HG03439 (cell line): ENCODE measurements around the gene ULK3.

Experiments used
- ATAC-seq: cut with Tn5 transposase; IDR thresholded peaks from one replicate; pipeline ENCODE4 v1.9.1; 2021; ENCODE audit warnings: mild to moderate bottlenecking, moderate library complexity; ENCODE audit not compliant: unreplicated experiment

The ULK3 gene

GRCh38 chr15:74799856-74800558, 42.9 kb downstream of the ULK3 start:
- ATAC-seq: peak; percentile 66

GRCh38 chr15:74799255-74799855, 43.6 kb downstream of the ULK3 start:
- ATAC-seq: no peak

DNA sequence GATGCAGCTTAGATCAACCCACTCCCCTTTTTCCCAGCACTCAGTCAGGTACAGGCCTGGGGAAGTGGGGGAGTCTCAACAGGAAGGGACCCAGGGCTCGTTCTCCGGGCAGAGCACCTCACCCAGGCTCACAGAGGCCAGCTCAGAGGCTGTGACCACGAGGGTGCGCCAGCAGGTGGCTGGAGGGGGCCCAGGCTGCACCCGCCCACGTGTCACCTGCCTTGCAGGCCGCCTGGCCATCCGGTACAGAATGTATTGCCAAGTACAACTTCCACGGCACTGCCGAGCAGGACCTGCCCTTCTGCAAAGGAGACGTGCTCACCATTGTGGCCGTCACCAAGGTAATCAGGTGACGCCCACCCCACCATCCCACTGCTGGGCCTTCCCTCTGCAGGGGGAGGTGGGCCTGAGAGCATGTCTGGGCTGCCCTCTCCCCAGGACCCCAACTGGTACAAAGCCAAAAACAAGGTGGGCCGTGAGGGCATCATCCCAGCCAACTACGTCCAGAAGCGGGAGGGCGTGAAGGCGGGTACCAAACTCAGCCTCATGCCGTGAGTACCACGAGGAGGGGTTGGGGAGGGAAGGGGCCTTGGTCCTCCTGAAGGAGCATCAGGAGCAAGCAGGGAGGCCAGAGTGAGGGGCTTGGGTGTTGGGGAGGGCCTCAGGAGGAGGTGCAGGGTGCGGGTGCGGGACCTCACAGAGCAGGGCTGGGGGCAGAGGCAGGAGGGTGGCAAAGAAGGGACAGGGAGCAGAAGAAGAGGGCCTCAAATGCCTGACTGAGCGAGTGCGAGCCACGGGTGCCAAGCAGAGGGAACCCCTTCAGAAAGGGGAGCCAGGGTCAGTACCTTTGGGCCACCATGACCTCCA, 44.3 kb downstream of the ULK3 start:
- ATAC-seq: peak; percentile 33

DNA sequence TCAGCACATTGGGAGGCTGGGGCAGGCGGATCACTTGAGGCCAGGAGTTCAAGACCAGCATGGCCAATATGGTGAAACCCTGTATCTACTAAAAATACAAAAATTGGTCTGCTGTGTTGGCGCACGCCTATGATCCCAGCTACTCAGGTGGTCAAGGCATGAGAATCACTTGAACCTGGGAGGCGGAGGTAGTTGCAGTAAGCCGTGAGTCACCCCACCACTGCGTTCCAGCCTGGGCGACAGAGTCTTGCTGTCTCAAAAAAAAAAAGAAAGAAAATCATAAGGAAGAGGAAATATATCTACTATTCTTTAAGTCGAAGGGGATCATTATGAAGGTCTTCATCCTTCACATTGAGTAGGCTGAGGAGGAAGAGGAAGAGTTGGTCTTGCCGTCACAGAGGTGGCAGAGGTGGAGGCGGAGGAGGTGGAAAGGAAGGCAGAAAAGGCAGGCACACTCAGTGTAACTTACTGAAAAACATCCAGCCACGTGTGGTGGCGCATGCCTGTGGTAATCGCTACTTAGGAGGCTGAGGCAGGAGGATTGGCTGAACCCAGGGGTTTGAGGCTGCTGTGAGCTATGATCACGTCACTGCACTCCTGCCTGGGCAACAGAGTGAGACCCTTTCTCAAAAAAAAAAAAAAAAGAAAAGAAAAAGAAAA, 46.9 kb downstream of the ULK3 start:
- no peak for ATAC-seq

- no peak for ATAC-seq
Measured at GRCh38 chr15:74794970-74795349, 48.0 kb downstream of the ULK3 start.

- ATAC-seq: no peak
Measured at GRCh38 chr15:74794248-74794969, 48.5 kb downstream of the ULK3 start.

- ATAC-seq: no peak
Measured at GRCh38 chr15:74793135-74794028, 49.6 kb downstream of the ULK3 start.

GRCh38 chr15:74792227-74793016, 50.5 kb downstream of the ULK3 start:
- ATAC-seq: no peak

- ATAC-seq: no peak
Measured at GRCh38 chr15:74791667-74792066, 51.3 kb downstream of the ULK3 start.

GRCh38 chr15:74791007-74791406, 51.9 kb downstream of the ULK3 start:
- no peak for ATAC-seq

DNA sequence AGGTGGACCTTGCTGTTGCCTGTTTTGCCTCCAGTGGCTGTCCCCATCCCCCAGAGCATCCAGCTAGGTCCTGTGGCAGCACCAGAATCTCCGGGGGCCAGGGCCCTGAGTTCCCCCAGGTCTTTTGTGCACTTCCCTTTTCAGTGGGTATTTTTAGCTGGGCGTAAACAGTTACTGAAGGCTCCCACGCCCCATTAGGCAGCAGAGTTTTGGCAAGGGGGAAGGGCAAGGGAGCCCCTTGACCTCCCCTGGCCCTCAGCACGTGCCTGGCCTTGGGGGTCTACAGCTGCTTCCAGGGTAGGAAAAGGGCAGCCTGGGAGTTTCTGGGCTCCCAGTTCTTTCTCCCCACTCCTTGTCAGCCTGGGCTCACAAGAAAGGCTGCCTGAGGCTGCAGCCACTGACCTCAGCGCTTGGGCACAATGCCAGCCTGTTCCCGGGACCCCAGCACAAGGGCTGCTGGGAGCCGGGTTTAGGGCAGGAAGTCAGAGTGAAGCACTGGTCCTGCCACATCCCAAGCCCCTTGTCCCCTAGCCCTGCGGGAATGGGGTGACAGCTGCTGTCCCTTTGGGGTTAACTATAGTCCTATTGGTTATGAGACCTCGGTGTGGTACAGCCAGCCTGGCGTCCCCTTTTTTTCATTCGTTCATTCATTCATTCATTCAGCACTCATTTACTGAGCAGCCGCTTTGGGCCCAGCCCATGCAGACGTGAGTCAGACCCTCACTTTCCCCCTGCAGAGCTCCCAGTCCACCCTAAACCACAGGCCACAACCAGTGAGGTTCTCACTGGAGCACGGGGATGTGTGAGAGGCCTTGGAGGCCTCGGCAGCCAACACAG, 52.7 kb downstream of the ULK3 start:
- ATAC-seq: no peak

GRCh38 chr15:74789741-74790079, 53.2 kb downstream of the ULK3 start:
- ATAC-seq: no peak

DNA sequence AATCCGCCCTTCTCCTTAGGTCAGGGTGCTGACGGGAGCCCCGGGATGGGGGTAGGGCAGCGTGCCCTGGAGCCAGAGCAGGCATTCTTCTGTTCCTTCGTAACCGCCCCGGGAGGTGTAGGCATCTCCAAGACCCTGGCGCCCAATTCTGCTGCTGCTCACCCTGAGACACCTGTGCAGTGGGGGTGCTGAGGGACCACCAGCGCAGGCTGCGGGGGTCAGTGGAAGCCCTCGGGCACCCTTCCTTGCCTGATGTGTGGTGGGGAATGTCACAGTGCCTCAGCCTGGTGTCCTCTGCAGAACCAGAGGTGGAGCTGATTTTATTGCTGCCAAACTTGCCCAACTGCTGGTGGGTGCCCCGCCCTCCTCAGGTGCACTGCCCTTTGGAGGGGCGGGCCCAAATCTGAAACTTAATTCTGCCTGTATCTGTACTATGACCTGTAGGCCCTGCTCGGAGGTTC, 53.8 kb downstream of the ULK3 start:
- no peak for ATAC-seq

- ATAC-seq: no peak
Measured at GRCh38 chr15:74788683-74789151, 54.2 kb downstream of the ULK3 start.

- no peak for ATAC-seq
Measured at GRCh38 chr15:74788042-74788682, 54.8 kb downstream of the ULK3 start.

- peak; percentile 39 for ATAC-seq
Measured at GRCh38 chr15:74787251-74788041, 55.5 kb downstream of the ULK3 start.
